Measurements from ENCODE around the gene NEDD1. TPM values are rescaled to one million over a fixed set of nuclear protein-coding genes. Genes with fewer than 3 reads are reported as not detected.

NEDD1 gene
- total RNA-seq, 1 experiment from 2014 or later = 17.2 TPM

- WGBS (ENCODE audit: extremely low coverage, insufficient read length, low lambda C conversion rate) = no CpG with 5 or more reads among the region's 4 CpGs
- Histone ChIP-seq H3T11ph (ENCODE audit: low read length) (no peak overlapping the region), H3K4me1 (ENCODE audit: insufficient read depth, low read length) (peaks cover 2% of the 10 kb centered on the region; the same call in 1 of the 2 replicates), H3K27ac (ENCODE audit: insufficient read length, low read depth, low read length) (no peak overlapping the region), H4K5ac (ENCODE audit: insufficient read length, low read depth, low read length) (no peak overlapping the region), H3K79me2 (ENCODE audit: insufficient read depth, low read length) (no peaks in the 10 kb centered on the region), H3K4ac (ENCODE audit: low read depth, low read length) (no peak overlapping the region), H3K23me2 (ENCODE audit: insufficient read length, low read depth, low read length, poor library complexity, severe bottlenecking) (no peaks in the 10 kb centered on the region), H2BK20ac (ENCODE audit: low read depth, low read length, poor library complexity, severe bottlenecking) (no peak overlapping the region), H2AFZ (ENCODE audit: low read length) (no peak overlapping the region), H3K9me3 (ENCODE audit: control insufficient read depth, low read depth, low read length) (no peaks in the 10 kb centered on the region), H2BK12ac (ENCODE audit: insufficient read length, low read depth, low read length) (no peak overlapping the region), H3K79me1 (ENCODE audit: insufficient read depth, low read depth, low read length, poor library complexity, severe bottlenecking) (no peaks in the 10 kb centered on the region), H3K14ac (ENCODE audit: insufficient read depth, low read length) (no peak overlapping the region), H3K4me2 (ENCODE audit: insufficient read depth, insufficient read length, low read length) (no peak overlapping the region), H4K20me1 (ENCODE audit: control insufficient read depth, insufficient read depth, insufficient read length) (no peaks in the 10 kb centered on the region), H2BK5ac (ENCODE audit: insufficient read length, low read length) (no peak overlapping the region), H3K9ac (ENCODE audit: extremely low read depth, insufficient read length, low read length) (no peak overlapping the region), H2AK5ac (ENCODE audit: insufficient read length, low read length) (no peak overlapping the region), H3K27me3 (ENCODE audit: insufficient read depth, low read length) (no peaks in the 10 kb centered on the region), H3K23ac (ENCODE audit: insufficient read length, low read depth, low read length) (no peak overlapping the region), H4K8ac (replicated peaks; ENCODE audit: insufficient read length, low read depth, low read length) (no peak overlapping the region), H2BK120ac (ENCODE audit: low read depth, low read length, poor library complexity, severe bottlenecking) (no peak overlapping the region), H2BK15ac (ENCODE audit: low read depth, low read length) (no peak overlapping the region), H4K91ac (ENCODE audit: insufficient read length, low read depth, low read length) (no peak overlapping the region), H3K56ac (ENCODE audit: insufficient read length, low read depth, low read length) (no peak overlapping the region), H3K18ac (ENCODE audit: insufficient read length, low read depth, low read length) (no peak overlapping the region)
- H3K27me3 Mint-ChIP-seq (ENCODE audit: low read depth) = no peaks in the 10 kb centered on the region
- H3K27ac Mint-ChIP-seq = peak overlapping the region in 1 of 3 experiments; percentile 67; a peak in 1 of 7 replicates
- H3K36me3 Mint-ChIP-seq (ENCODE audit: insufficient read depth in 1 of 3, low read depth in 3 of 3) = no peaks in the 10 kb centered on the region
- peak; percentile 43 for DNase-seq
- no peaks in the 10 kb centered on the region for H3K9me3 Mint-ChIP-seq
- no peak for TF ChIP-seq CTCF (conservative IDR thresholded peaks at IDR 0.05)
- peaks cover 6 to 14% of the 10 kb centered on the region in 2 experiments for H3K4me1 Mint-ChIP-seq
- H3K4me3 Mint-ChIP-seq = no peak overlapping the region
These were observed 19.9 kb upstream of the NEDD1 start for GRCh38 chr12:96886998-96887677.

Data from H9 (cell line).